Epithelial cell of esophagus (primary cell): ENCODE data around the gene SINHCAF.
"Not testable (repeated sequence)": the region's sequence is repeated elsewhere in the genome, so short reads cannot be mapped to it uniquely, and the experiment has no call there.

Experiments
- DNase-seq: peaks from one replicate; pipeline ENCODE4 v3.0.0; 2010; ENCODE audit warnings: low read depth
- H3K4me3 ChIP-seq: 2 replicates; pipeline ENCODE4 v1.5.1; 2011; ENCODE audit warnings: mild to moderate bottlenecking, low read length, control low read depth
- CTCF ChIP-seq: IDR thresholded peaks from 2 replicates; pipeline ENCODE4 v1.5.1; 2011; ENCODE audit warnings: low read depth, mild to moderate bottlenecking, low read length, control low read depth, inconsistent platforms; ENCODE audit not compliant: insufficient read depth; ENCODE audit errors: missing control alignments

The SINHCAF gene

GRCh38 chr12:31325877-31326631, at the start of gene SINHCAF:
Gene SINHCAF (minus strand): TSS chr12:31326150. CDS start chr12:31298204, 27,946 bp downstream.
- no peak for TF ChIP-seq CTCF
- peak; percentile 99 for DNase-seq
- peak within 1 kb of the TSS; percentile 97 for H3K4me3 ChIP-seq

GRCh38 chr12:31375422-31375821, 49.5 kb upstream of the SINHCAF start:
- H3K4me3 ChIP-seq, DNase-seq: not testable (repeated sequence)

- no peak for TF ChIP-seq CTCF
These were observed 45.3 kb upstream of the SINHCAF start for GRCh38 chr12:31371256-31371620.

GRCh38 chr12:31370531-31371255, 44.7 kb upstream of the SINHCAF start:
- H3K4me3 ChIP-seq = peak overlapping the region; percentile 14
- no peak for DNase-seq
- TF ChIP-seq CTCF = no peak

More at GRCh38 chr12:31371256-31371620, 45.3 kb upstream of the SINHCAF start:
- DNase-seq = no peak
- no peak overlapping the region for H3K4me3 ChIP-seq

GRCh38 chr12:31369712-31370521, 44.0 kb upstream of the SINHCAF start:
- DNase-seq = peak; percentile 73
- peak overlapping the region; percentile 14 for H3K4me3 ChIP-seq
- TF ChIP-seq CTCF = no peak

GRCh38 chr12:31368666-31369361, 42.9 kb upstream of the SINHCAF start:
- no peak for DNase-seq
- TF ChIP-seq CTCF = no peak
- H3K4me3 ChIP-seq = no peak overlapping the region

GRCh38 chr12:31366104-31366621, 40.2 kb upstream of the SINHCAF start:
- no peak for TF ChIP-seq CTCF
- H3K4me3 ChIP-seq = no peak overlapping the region

More at GRCh38 chr12:31366104-31366621, 40.2 kb upstream of the SINHCAF start:
- no peak for DNase-seq
